K562 (cell line): ENCODE measurements around the gene ARFRP1. TPM values are rescaled to one million over a fixed set of nuclear protein-coding genes. Genes with fewer than 3 reads are reported as not detected.

Experiments
- E4F1 ChIP-seq: fragments of 250-450 bp; sonication (Bioruptor Pico); IDR thresholded peaks from 2 replicates; pipeline ENCODE4 v1.5.0; 2021; ENCODE audit warnings: mild to moderate bottlenecking, borderline replicate concordance
- MAZ ChIP-seq, 2 experiments: fragments of 450-650 bp in 1 of 2; sonication (generic) in 1 of 2; formaldehyde crosslinking; IDR thresholded peaks in 1 of 2; conservative IDR thresholded peaks in 1 of 2; 2 replicates each; pipeline versions ENCODE4 v1.4.0 to v1.5.0; 2020; ENCODE audit warnings: mild to moderate bottlenecking in 1 of 2, missing genetic modification reagents in 1 of 2
- RBFOX2 ChIP-seq: fragments of 200-400 bp; formaldehyde crosslinking; IDR thresholded peaks from 2 replicates; pipeline ENCODE4 v1.6.1; 2017; ENCODE audit warnings: low read depth, mild to moderate bottlenecking, low read length, moderate library complexity
- RBM14 ChIP-seq: fragments of 200-400 bp; formaldehyde crosslinking; IDR thresholded peaks from 2 replicates; pipeline ENCODE4 v1.6.1; 2018; ENCODE audit warnings: low read depth, mild to moderate bottlenecking, low read length, moderate library complexity, borderline replicate concordance; ENCODE audit not compliant: insufficient read depth
- REST ChIP-seq, 2 experiments: fragments of 450-650 bp; formaldehyde crosslinking in 1 of 2; IDR thresholded peaks; 2 replicates each; pipeline versions ENCODE4 v1.4.0 to v1.6.1; 2014 to 2020; ENCODE audit warnings: mild to moderate bottlenecking in 2 of 2, borderline replicate concordance in 1 of 2, low read depth in 1 of 2
- ZHX1 ChIP-seq: fragments of 150-350 bp; conservative IDR thresholded peaks from 2 replicates; pipeline ENCODE4 v1.6.1; 2014; ENCODE audit warnings: low read length
- polyA plus RNA-seq, 8 experiments: library from polyadenylated mRNA; depleted of rRNA in 4 of 8; stranded (reverse) in 5 of 8; unstranded in 3 of 8; fragments of >200 nt; fragmentation: Nextera tagmentation in 2 of 8; fragmentation: Illumina TruSeq in 1 of 8; extraction: Ambion mirVana in 2 of 8; extraction: Trizol in 1 of 8; gene quantifications; 2 replicates each; pipeline versions ENCODE4 v1.2.1 to v1.2.3, GENCODE V29; 2011 to 2014; ENCODE audit warnings: inconsistent platforms in 1 of 8, missing spikeins in 1 of 8
- total RNA-seq, 7 experiments: library from RNA; depleted of rRNA in 6 of 7; stranded (reverse); fragments of >200 nt in 6 of 7; fragmentation: Illumina TruSeq in 2 of 7; extraction: Trizol in 2 of 7; gene quantifications; 2 replicates each; pipeline versions ENCODE4 v1.2.1 to v1.2.3, GENCODE V29; 2011 to 2021; ENCODE audit warnings: low replicate concordance in 1 of 7

The ARFRP1 gene
- total and polyA plus RNA-seq, 9 of the 15 experiments (the other 6 are each of a cell fraction or from before 2014, with no cell fraction given): 2.2 to 78.9 (median 37.3) TPM

- TF ChIP-seq REST (IDR thresholded peaks at IDR 0.05; ENCODE audit: borderline replicate concordance) (no peak), REST (CRISPR knock-in tag; IDR thresholded peaks at IDR 0.05; ENCODE audit: low read depth) (peak; percentile 33; the same call in 1 of the 2 replicates), ZHX1 (no peak), MAZ (CRISPR knock-in tag; conservative IDR thresholded peaks at IDR 0.05 in 1 of 2, IDR thresholded peaks at IDR 0.05 in 1 of 2) (peak in 1 of 2 experiments; percentile 23; a peak in 1 of 4 replicates), RBFOX2 (peak; percentile 11; the same call in 1 of the 2 replicates), RBM14 (0 out of 2 replicates have a peak, but pooled peaks have one; percentile 19), E4F1 (CRISPR knock-in tag) (no peak)
Observed at GRCh38 chr20:63652192-63652980, 55.4 kb downstream of the ARFRP1 start (continued).
